SU-DHL-6 (cell line): Measurements from ENCODE around the gene PRDX2.

Experiments used
- H2AFZ ChIP-seq: fragments of 200-600 bp; sonication (generic); 2 replicates; pipeline ENCODE4 v1.6.1; 2014; ENCODE audit warnings: low read depth, mild to moderate bottlenecking, moderate library complexity, mixed read lengths, antibody characterized with exemption, low read length; ENCODE audit not compliant: severe bottlenecking
- H3F3A ChIP-seq: fragments of 200-600 bp; shearing (Covaris generic); 2 replicates; pipeline ENCODE4 v1.6.0; 2016; ENCODE audit warnings: antibody characterized with exemption, mild to moderate bottlenecking; ENCODE audit not compliant: insufficient read depth
- H3K27ac ChIP-seq: fragments of 200-600 bp; sonication (generic); 2 replicates; pipeline ENCODE4 v1.5.1; 2016; ENCODE audit warnings: low read depth, mild to moderate bottlenecking, low read length, moderate library complexity, mixed read lengths
- H3K27me3 ChIP-seq: fragments of 200-600 bp; sonication (generic), shearing (Covaris generic); 2 replicates; pipeline ENCODE4 v1.6.0; 2014; ENCODE audit warnings: mild to moderate bottlenecking, low read length
- H3K36me3 ChIP-seq: fragments of 200-600 bp; sonication (generic); 2 replicates; pipeline ENCODE4 v1.6.1; 2014; ENCODE audit warnings: mild to moderate bottlenecking, low read length, mixed read lengths
- H3K4me2 ChIP-seq: fragments of 300-600, 200-600 bp; shearing (Covaris generic), sonication (generic); 2 replicates; pipeline ENCODE4 v1.6.0; 2014; ENCODE audit warnings: low read length, low read depth, mild to moderate bottlenecking; ENCODE audit not compliant: poor library complexity, severe bottlenecking
- H3K4me3 ChIP-seq: fragments of 200-600 bp; sonication (generic); 2 replicates; pipeline ENCODE4 v1.5.1; 2014; ENCODE audit warnings: antibody characterized with exemption, low read length, mild to moderate bottlenecking, mixed read lengths; ENCODE audit not compliant: insufficient read depth, poor library complexity, severe bottlenecking
- H3K79me2 ChIP-seq: fragments of 200-600 bp; sonication (generic); 2 replicates; pipeline ENCODE4 v1.6.1; 2014; ENCODE audit warnings: mild to moderate bottlenecking, low read length, moderate library complexity; ENCODE audit not compliant: insufficient read depth
- H3K9ac ChIP-seq: fragments of 200-600 bp; sonication (generic); 2 replicates; pipeline ENCODE4 v1.7.0; 2014; ENCODE audit warnings: mild to moderate bottlenecking, low read length
- H3K9me2 ChIP-seq: fragments of 200-600 bp; sonication (generic); replicated peaks from 2 replicates; pipeline ENCODE4 v1.6.1; 2014; ENCODE audit warnings: low read length; ENCODE audit not compliant: insufficient read depth
- H3K9me3 ChIP-seq: fragments of 200-600 bp; sonication (generic); 2 replicates; pipeline ENCODE4 v1.6.1; 2014; ENCODE audit warnings: low read length, mixed read lengths; ENCODE audit not compliant: insufficient read depth
- H4K20me1 ChIP-seq: fragments of 200-600 bp; sonication (generic); 2 replicates; pipeline ENCODE4 v1.6.1; 2014; ENCODE audit warnings: low read depth, mild to moderate bottlenecking, antibody characterized with exemption, low read length, moderate library complexity, mixed read lengths
- EZH2phosphoT487 ChIP-seq: fragments of 200-600 bp; sonication (generic), shearing (Covaris generic); conservative IDR thresholded peaks from 2 replicates; pipeline ENCODE4 v1.6.1; 2018; ENCODE audit warnings: mild to moderate bottlenecking, antibody characterized with exemption, low read length, moderate library complexity, mixed read lengths
- TF ChIP-seq, protein P1 (sequence below): fragments of 200-600 bp; sonication (generic); IDR thresholded peaks from one replicate; pipeline ENCODE4 v1.5.1; 2017; ENCODE audit warnings: antibody characterized with exemption, mild to moderate bottlenecking, low read length, moderate library complexity; ENCODE audit not compliant: insufficient read depth, poor library complexity, severe bottlenecking

Gene PRDX2

DNA sequence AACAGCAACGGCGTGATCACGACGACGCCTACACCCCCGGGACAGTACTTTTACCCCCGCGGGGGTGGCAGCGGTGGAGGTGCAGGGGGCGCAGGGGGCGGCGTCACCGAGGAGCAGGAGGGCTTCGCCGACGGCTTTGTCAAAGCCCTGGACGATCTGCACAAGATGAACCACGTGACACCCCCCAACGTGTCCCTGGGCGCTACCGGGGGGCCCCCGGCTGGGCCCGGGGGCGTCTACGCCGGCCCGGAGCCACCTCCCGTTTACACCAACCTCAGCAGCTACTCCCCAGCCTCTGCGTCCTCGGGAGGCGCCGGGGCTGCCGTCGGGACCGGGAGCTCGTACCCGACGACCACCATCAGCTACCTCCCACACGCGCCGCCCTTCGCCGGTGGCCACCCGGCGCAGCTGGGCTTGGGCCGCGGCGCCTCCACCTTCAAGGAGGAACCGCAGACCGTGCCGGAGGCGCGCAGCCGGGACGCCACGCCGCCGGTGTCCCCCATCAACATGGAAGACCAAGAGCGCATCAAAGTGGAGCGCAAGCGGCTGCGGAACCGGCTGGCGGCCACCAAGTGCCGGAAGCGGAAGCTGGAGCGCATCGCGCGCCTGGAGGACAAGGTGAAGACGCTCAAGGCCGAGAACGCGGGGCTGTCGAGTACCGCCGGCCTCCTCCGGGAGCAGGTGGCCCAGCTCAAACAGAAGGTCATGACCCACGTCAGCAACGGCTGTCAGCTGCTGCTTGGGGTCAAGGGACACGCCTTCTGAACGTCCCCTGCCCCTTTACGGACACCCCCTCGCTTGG lies 9.3 kb downstream of the PRDX2 start:
- peak overlapping the region; percentile 60 for H3K4me3 ChIP-seq
- H3K4me2 ChIP-seq: peak overlapping the region; percentile 94
- no peaks in the 10 kb centered on the region for H4K20me1 ChIP-seq
- H3F3A ChIP-seq: peaks cover 36% of the 10 kb centered on the region
- H3K27ac ChIP-seq: peak overlapping the region; percentile 70
- TF ChIP-seq, protein P1, sequence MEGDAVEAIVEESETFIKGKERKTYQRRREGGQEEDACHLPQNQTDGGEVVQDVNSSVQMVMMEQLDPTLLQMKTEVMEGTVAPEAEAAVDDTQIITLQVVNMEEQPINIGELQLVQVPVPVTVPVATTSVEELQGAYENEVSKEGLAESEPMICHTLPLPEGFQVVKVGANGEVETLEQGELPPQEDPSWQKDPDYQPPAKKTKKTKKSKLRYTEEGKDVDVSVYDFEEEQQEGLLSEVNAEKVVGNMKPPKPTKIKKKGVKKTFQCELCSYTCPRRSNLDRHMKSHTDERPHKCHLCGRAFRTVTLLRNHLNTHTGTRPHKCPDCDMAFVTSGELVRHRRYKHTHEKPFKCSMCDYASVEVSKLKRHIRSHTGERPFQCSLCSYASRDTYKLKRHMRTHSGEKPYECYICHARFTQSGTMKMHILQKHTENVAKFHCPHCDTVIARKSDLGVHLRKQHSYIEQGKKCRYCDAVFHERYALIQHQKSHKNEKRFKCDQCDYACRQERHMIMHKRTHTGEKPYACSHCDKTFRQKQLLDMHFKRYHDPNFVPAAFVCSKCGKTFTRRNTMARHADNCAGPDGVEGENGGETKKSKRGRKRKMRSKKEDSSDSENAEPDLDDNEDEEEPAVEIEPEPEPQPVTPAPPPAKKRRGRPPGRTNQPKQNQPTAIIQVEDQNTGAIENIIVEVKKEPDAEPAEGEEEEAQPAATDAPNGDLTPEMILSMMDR: no peak
- no peak for TF ChIP-seq EZH2phosphoT487
- no peaks in the 10 kb centered on the region for H3K36me3 ChIP-seq
- no peaks in the 10 kb centered on the region for H3K79me2 ChIP-seq
- H3K9me2 ChIP-seq: no peaks in the 10 kb centered on the region
- H3K27me3 ChIP-seq: no peaks in the 10 kb centered on the region
- peak overlapping the region; percentile 77 for H3K9ac ChIP-seq
- H2AFZ ChIP-seq: peak overlapping the region; percentile 65
- H3K9me3 ChIP-seq: no peaks in the 10 kb centered on the region

DNA sequence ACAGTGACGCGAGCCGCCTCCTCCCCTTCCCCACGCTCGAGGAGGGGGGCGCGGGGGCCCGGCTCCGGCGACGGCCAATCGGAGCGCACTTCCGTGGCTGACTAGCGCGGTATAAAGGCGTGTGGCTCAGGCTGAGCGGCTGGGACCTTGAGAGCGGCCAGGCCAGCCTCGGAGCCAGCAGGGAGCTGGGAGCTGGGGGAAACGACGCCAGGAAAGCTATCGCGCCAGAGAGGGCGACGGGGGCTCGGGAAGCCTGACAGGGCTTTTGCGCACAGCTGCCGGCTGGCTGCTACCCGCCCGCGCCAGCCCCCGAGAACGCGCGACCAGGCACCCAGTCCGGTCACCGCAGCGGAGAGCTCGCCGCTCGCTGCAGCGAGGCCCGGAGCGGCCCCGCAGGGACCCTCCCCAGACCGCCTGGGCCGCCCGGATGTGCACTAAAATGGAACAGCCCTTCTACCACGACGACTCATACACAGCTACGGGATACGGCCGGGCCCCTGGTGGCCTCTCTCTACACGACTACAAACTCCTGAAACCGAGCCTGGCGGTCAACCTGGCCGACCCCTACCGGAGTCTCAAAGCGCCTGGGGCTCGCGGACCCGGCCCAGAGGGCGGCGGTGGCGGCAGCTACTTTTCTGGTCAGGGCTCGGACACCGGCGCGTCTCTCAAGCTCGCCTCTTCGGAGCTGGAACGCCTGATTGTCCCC lies 10.1 kb downstream of the PRDX2 start, which contains the start of gene JUNB:
JUNB (plus strand) TSS at position 142 of the 706 bp plus-strand sequence; CDS start at position 428, 286 bp downstream.
- Histone ChIP-seq H3K9ac (peak within 1 kb of the TSS; percentile 77), H3K9me2 (no peaks in the 10 kb centered on the region), H3F3A (peaks cover 36% of the 10 kb centered on the region), H3K27ac (peak within 1 kb of the TSS; percentile 70), H3K4me3 (peak within 1 kb of the TSS; percentile 60), H4K20me1 (no peaks in the 10 kb centered on the region), H3K36me3 (no peaks in the 10 kb centered on the region), H3K79me2 (no peaks in the 10 kb centered on the region), H3K9me3 (no peaks in the 10 kb centered on the region), H3K4me2 (peak within 1 kb of the TSS; percentile 94), H2AFZ (peak within 1 kb of the TSS; percentile 52), H3K27me3 (no peaks in the 10 kb centered on the region)
- TF ChIP-seq, protein P1: no peak
- no peak for TF ChIP-seq EZH2phosphoT487

DNA sequence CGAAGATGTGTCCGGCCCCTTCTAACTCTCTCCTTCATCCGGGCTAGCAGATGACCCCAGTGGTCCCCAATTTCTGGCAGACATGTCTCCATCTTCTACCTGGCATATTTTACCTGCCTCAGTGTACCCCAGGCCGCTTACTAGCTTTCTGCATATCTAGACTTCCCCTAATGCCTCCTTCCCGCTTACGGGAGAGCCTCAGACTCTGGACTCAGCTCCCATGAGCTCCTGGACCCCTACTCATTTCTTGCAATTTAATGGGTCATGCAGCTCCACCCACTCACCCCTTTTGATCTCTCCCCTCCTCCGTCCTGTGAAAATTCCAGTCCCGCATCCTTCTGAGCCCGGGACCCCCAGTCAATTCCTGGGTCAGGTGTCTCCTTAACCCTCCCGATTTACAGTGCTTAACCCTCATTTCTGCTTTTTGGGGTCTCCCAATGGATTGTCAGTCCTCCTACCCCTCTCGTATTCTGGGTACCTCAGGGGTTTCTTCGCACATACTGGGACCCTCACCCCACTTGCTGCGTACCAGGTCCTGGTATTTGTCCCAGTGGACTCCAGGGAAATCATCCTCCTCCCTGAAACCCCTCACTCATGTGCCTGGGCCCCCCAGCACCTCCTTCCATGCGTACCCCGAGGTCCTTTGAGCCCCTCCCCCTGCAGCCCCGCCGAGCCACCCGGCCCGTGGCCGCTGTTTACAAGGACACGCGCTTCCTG lies 10.8 kb downstream of the PRDX2 start:
- Histone ChIP-seq H3K9me3 (no peaks in the 10 kb centered on the region), H3K9ac (peak overlapping the region; percentile 77), H3K36me3 (no peaks in the 10 kb centered on the region), H3K4me3 (peak overlapping the region; percentile 60), H4K20me1 (no peaks in the 10 kb centered on the region), H3K9me2 (no peaks in the 10 kb centered on the region), H3K27ac (no peak overlapping the region), H3K27me3 (no peaks in the 10 kb centered on the region), H3K4me2 (peak overlapping the region; percentile 94), H3F3A (peaks cover 36% of the 10 kb centered on the region), H3K79me2 (no peaks in the 10 kb centered on the region), H2AFZ (no peak overlapping the region)
- TF ChIP-seq, protein P1: no peak
- TF ChIP-seq EZH2phosphoT487: no peak
